Jurkat, Clone E6-1 (cell line): Measurements from ENCODE around the gene NUDT4B.
"Not testable (repeated sequence)": the region's sequence is repeated elsewhere in the genome, so short reads cannot be mapped to it uniquely, and the experiment has no call there.

Experiments used
- DNase-seq: peaks from one replicate; pipeline ENCODE4 v3.0.0-alpha.2; 2011; ENCODE audit warnings: low read depth, low spot score
- H3K4me3 ChIP-seq: 2 replicates; pipeline ENCODE4 v1.5.1; 2011; ENCODE audit warnings: mild to moderate bottlenecking, low read length, control low read depth, moderate library complexity

The NUDT4B gene

DNA sequence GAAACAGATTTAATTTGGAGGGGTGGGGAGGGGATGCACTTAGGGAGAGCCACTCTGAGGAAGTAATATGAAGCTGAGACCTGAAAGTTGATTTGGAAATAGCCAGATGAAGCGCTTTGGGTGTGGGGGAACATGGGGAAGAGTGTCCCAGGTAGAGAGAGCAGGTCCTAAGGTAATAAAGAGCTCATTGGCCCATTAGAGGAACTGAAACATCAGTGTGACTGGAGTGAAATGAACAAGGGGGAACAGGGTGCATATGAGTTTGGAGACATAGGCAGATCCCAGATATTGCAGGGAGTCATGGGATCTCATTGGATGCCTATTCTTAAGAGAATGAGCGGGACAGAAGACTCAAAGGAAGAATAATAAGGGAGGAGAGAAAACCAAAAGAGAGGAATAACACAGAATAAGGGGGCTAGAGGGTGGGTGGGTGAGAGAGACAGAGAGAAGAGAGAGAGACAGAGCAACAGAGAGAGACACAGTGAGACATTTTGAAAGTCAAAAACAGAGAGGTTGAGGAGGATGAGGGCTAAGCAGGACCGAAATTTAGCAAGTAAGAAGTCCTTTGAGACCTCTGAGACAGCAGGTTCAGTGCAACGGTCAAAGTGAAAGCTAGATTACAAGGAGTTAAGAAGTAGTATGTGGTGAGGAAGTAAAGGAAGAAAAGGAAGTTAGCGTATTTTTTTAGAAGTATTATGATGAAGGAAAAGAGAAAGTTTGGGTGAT is 14.8 kb upstream of the NUDT4B start:
- H3K4me3 ChIP-seq, DNase-seq: not testable (repeated sequence)

DNA sequence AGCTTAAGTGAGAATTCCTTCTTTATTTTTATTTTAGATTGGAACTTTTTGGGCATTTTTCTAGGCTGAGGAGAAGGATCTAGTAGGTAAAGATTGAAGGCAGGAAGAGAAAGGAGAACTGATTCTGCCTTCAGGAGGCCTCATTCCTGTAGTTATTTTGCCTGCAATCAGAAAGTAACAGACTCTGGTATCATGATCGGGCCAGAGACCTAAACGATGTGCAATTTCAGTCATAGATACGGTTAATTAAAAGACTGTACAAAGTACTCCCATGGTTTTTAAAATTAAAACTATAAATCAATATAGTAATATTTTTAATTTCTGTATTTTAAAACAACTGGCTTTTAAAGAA is 14.3 kb upstream of the NUDT4B start:
- DNase-seq, H3K4me3 ChIP-seq: not testable (repeated sequence)

DNA sequence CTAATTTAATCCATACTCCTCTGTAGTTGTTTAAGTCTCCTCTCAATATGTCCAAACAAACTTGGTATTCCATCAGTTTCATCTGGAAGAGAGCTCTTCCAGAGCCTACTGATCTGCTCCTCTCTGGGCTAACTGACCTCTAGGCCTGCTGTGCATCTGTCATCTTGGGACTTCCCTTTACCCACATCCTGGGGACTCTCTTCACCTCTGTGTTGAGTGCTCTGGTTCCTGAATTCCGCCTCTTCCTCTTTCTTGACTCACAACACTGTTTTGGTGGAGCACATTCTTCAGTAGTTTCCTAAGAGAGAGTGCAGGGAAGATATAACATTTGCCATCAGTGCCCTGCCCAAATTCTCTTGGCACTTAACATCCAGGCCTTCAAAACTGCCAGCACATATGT is 13.0 kb upstream of the NUDT4B start:
- not testable (repeated sequence) for H3K4me3 ChIP-seq, DNase-seq

DNA sequence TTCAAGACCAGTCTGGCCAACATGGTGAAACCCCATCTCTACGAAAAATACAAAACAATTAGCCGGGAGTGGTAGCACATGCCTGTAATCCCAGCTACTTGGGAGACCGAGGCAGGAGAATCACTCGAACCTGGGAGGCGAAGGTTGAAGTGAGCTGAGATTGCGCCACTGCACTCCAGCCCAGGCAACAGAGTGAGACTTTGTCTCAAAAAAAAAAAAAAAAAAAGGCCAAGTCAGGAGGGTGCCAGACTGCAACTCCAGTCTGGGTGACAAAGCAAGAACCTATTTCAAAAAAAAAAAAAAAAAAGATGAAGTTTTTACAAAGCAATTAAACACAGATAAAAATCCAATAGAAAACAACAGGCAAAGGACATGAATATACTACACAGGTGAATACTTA is 9.9 kb upstream of the NUDT4B start:
- not testable (repeated sequence) for H3K4me3 ChIP-seq, DNase-seq

DNA sequence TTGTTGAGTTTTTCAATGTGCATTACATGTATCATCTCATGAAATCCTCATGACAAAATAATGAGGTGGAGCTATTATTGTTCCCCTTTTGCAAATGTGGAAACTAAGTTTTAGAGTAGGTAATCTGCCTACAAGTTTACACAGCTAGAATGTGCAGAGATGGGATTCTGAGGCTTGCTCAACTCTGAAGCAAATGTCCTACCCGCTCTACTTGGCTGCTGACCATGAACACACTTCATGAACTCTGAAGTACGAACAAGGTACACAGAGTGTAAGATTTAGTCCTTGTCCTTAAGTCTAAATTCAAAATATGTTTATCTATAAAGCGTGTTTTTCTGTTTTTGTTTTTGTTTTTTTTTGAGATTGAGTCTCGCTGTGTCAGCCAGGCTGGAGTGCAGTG is 5.4 kb upstream of the NUDT4B start:
- DNase-seq: not testable (repeated sequence)

DNA sequence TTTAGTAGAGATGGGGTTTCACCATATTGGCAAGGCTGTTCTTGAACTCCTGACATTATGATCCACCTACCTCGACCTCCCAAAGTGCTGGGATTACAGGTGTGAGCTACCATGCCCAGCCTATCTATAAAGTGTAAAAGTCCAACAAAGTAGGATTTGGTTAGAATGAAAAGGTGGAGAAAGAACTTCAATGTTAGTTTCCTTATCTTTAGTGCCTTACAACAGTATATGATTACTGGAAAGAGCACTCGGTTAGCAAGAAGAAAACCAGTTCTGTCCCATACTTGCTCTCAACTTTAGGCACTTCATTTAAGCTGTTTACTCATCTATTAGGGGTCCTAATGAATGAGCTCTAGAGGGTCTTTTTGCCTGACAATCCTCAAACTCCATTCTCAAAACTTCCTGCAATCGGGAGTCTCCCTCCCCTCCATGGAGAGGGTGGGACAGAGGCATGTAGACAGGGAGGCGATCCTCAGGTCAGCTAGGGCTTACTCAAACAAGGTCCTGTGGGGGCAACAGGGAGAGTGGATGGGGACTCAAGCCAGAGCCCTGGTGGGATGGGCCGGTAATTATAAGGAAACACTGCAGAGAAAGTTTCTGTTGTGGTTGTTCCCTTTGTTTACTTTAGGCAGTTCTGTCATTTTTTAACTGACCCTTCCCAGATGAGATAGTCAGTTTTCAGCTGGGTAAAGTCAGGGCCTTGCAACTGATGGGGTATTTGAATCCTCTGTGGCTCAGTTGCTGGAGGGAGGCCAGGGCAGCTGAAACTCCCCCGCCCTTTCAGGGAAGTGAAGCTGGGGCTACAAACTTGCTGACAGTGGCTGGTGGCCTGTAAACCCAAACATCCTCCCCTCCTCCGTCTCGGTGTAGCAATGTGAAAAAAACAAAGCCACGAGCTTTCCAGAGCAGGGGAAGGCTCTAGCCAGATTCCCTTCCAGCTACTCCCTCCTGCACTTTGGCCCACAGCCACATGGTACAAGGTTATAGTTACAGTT is 4.6 kb upstream of the NUDT4B start:
- not testable (repeated sequence) for DNase-seq, H3K4me3 ChIP-seq

More for the DNA sequence above, 5.4 kb upstream of the NUDT4B start:
- not testable (repeated sequence) for H3K4me3 ChIP-seq

DNA sequence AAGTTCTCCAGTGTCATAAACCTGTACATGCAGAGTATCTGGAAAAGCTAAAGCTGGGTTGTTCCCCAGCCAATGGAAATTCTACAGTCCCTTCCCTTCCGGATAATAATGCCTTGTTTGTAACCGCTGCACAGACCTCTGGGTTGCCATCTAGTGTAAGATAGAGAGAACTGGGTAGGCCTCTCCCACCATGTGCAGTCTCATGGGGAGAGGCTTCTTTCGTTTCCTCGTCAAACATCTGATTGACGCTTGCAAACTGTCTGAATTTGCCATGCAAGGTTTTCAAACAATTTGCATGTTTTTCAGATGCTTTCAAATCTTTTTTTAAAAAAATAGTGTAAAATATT is 734 bp downstream of the NUDT4B start:
- DNase-seq, H3K4me3 ChIP-seq: not testable (repeated sequence)

DNA sequence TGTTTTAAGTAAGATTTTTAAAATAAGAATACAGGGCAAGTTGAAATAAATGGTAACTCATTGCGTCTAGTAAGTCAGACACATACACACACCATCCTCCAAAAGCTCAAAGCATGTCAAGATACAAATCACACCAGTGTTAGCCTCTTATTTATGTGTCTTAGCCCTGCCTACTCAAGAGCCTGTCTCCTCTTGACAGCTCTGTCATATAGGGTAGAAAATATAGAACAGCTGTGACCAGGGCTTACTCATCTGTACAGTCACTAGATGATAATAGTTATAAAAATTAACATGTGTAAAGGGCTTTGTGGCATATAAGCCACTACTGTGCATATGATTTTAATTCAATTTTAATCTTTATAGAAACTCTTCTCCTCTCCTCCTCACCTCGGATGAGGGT is 7.7 kb downstream of the NUDT4B start:
- not testable (repeated sequence) for H3K4me3 ChIP-seq, DNase-seq

DNA sequence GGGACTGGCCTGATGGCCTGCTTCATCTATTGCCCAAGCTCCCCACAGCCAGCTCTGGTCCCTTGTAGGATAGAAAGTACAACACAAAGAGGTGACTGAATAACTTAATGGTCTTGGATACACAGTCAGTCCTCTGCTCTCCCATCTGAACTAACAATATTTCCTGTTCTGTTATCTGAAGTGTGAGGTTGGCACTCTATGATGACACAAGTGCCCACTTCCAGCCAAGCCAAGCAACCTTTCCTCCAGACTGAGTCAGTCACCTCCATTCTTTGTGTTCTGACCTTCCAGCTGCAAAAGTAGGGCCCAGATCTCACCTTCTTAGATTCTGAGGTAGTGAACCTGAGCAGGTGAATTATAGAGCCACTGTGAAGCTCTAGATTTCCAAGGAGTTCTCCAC is 8.9 kb downstream of the NUDT4B start:
- not testable (repeated sequence) for H3K4me3 ChIP-seq, DNase-seq

DNA sequence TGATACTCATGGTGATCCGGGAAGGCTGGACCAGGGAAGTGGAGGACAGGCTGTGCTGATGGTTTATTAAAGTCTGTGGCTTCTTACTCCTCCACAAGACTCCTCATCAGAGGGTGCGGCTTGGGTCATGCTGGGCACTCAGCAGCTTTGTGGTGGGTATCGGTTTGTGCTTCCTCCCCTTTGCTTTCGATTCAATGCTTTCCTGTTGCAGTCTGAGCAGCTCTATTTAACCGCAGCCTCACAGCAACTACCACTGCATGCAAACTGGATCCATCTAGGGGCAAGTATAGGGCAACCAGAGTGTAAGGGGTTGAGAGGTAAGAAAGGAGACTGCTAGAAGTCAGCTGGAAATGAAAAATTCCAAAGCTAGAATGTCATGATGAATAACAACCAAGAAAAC is 9.8 kb downstream of the NUDT4B start:
- not testable (repeated sequence) for H3K4me3 ChIP-seq, DNase-seq

DNA sequence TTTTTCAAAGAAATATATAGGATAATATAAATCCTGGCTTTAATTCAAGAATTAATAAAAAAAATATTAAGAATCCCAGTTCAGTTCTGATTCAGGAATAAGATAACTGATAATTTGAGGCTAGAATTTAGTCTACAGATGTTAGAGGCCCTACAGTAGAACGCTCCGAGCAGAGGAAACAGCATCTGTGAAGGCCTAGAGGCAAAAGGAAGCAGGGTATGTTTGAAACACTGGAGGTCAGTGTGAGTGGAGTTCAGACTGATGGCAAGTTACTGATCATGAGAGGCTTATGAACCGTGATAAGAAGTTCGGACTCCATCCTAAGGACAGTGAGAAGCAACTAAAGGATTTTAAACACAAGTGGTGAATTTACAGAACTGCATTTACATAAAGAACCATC is 10.4 kb downstream of the NUDT4B start:
- not testable (repeated sequence) for DNase-seq, H3K4me3 ChIP-seq

DNA sequence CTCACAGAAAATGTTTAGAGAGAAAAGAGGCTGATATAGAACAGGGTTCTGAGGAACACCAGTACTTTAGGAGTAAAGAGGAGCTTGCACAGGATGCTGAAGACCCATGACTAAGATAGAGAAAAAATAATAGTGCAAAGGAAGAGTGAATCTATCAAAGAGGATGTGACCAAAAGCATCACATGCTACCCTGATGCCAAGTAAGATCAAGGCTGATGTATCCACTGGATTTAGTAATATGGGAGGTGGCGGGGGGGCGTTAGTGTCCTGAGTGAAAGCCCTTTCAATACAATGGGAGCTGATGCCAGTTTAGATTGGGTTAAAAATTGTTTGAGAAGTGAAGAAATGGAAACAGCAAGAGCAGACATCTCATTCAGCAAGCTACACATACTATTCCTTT is 11.2 kb downstream of the NUDT4B start:
- not testable (repeated sequence) for H3K4me3 ChIP-seq, DNase-seq

DNA sequence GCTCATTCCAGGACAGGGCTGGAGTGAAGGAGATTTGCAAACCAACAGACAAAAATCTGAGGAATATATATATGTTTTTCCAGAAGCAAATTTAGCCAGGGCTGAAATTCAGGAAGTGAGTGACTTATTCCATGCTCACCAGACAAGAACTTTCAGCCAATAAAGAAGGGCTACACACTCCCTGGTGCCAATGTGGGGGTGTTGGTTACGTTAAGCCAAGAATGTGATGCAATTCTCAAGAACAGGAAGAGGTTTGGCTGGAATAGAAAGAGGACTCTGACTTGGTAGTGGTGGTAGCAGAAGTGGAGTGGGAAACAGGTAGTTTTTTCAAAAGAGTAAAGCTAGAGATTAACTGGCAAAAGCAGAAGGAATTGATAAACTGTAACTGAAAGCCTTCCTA is 11.6 kb downstream of the NUDT4B start:
- H3K4me3 ChIP-seq, DNase-seq: not testable (repeated sequence)

DNA sequence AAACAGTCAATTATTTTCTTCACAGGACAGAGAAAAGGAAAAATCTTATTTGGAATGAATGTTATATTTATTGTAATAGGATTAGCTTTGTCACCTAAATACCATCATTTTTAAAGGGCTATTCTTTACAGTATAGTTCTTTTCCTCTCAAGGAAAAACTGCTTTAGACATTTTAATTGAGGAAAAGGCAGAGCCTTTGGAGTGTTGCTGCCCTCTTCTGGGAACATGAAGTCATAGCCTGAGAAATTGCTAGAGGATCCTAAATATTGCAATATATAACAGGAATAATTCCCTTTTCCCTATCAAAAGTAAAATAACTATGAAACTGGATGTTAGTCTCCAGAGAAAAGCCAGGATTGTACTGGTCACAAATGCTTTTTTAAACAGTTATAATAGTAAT is 12.8 kb downstream of the NUDT4B start:
- H3K4me3 ChIP-seq, DNase-seq: not testable (repeated sequence)

DNA sequence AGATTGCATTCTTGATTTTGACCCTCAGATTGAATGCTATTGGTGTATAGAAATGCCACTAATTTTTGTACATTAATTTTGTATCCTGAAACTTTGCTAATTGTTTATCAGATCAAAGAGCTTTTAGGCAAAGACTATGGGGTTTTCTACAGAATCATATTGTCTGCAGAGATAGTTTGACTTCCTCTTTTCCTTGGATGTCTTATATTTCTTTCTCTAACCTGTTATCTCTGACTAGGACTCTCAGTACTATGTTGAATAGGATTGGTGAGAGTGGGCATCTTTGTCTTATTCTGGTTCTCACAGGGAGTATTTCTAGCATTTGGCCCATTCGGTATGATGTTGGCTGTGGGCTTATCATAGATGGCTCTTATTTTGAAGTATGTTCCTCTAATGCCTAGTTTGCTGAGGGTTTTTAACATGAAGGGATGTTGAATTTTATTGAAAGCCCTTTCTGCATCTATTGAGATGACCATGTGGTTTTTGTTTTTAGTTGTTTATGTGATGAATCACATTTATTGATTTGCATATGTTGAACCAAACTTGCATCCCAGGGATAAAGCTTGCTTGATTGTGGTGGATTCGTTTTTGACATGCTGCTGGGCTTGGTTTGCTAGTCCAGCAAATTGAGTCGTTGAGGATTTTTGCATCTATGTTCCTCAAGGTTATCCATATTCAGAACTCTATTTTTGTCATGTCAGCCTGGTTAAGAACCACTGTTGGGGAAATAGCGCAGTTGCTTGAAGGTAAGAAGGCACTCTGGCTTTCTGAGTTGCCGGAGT is 16.9 kb downstream of the NUDT4B start:
- DNase-seq, H3K4me3 ChIP-seq: not testable (repeated sequence)

DNA sequence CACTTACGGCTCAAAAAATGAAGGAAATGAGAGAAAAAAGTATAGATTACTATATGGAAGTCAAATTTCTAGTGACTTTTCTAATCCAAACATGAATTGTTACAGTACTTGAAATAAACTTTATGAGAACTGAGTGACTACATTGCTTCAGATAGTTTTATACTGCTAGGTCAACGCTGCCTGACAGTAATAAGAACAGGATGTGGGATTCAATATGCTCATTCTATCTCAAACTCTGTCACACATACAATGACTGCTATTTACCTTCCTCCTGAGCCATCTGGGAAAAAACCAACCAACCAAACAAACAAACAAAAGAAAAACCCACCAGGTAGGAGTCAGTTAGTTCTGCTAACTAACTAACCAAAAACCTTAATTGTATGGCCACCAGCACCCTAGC is 20.0 kb downstream of the NUDT4B start:
- H3K4me3 ChIP-seq: not testable (repeated sequence)

DNA sequence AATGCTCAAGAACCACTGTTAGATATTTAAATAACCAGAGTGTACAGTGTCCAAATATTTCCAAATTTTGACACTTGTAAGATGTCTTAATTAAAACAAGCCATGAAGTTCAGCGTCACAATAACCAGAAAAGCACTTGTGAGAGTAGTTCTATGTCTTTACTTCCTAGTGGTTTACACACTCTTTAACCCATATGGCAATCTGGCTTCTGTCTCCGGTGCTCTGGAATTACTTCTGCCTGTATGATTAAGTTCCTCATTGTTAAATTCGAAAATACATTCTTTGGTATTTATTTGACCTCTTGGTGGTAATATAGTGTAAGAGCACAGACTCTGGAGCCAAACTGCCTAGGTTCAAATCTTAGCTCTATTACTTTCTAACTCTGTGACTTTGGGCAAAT is 20.9 kb downstream of the NUDT4B start:
- not testable (repeated sequence) for DNase-seq

More for the DNA sequence above, 20.0 kb downstream of the NUDT4B start:
- not testable (repeated sequence) for DNase-seq

DNA sequence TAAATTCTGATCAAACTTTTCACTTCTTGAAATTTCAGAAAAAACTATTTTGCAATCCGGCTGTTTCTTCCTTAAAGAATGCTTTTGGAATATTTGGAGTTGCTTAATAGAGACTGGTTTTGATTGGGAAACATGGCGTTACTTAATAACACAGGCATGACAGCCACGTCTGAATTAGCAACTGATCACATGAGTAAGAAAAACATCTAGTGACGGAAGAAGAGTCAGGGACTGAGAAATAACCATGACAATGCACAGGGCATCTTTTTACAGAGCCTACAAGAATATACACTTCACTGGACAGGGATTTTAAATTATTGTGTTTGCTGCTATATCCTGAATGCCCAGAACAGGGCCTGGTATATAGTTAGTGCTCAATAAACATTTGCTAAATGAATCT is 25.1 kb downstream of the NUDT4B start:
- H3K4me3 ChIP-seq, DNase-seq: not testable (repeated sequence)

More for the DNA sequence above, 20.9 kb downstream of the NUDT4B start:
- H3K4me3 ChIP-seq: not testable (repeated sequence)

DNA sequence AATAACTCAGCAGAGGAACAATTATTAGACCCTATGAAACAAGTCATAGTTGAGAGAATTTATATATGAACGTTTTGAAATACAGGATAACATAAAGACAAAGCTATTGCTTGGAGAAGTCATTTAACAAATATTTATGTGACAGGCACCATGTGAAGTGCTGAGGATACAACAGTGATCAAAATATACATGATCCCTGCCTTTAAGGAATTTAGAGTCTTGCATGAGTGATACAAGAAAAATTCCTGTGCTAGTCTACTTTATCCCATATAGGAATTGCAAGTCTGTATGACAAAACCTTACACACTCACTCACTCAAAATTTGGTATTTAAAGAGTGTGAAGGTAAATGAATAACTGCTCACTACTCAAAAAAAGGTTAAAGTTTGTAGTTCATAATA is 25.5 kb downstream of the NUDT4B start:
- not testable (repeated sequence) for DNase-seq, H3K4me3 ChIP-seq
